ENCODE results near the gene FRMD4A. TPM values are rescaled to one million over a fixed set of nuclear protein-coding genes. Genes with fewer than 3 reads are reported as not detected.

Gene FRMD4A
- total and polyA plus RNA-seq, 11 donors = 12.2 to 58.1 (median 28.1) TPM

GRCh38 chr10:13740461-13740860, 590.3 kb downstream of the FRMD4A start:
- 88 to 92% (median 90%) methylated on average over 4 of the region's 4 CpGs for WGBS, 4 donors

GRCh38 chr10:13739183-13739582, 591.5 kb downstream of the FRMD4A start:
- no peak for ATAC-seq
- WGBS, 4 donors = 74 to 89% (median 81%) methylated on average over 2 of the region's 2 CpGs
- Histone ChIP-seq H3K27ac (no peak overlapping the region), H3K27me3 (no peaks in the 10 kb centered on the region), H3K4me3 (no peak overlapping the region), H3K9me3 (no peaks in the 10 kb centered on the region), H3K36me3 (peaks cover 0 to 54% (median 13%) of the 10 kb centered on the region in 9 donors), H3K4me1 (peaks cover 0 to 14% (median 8%) of the 10 kb centered on the region in 12 donors)
- no peak for TF ChIP-seq POLR2A (IDR thresholded peaks at IDR 0.05)
- DNase-seq = no peak
- intact Hi-C loops (cut with DNase I) = no loop called here

More at GRCh38 chr10:13740461-13740860, 590.3 kb downstream of the FRMD4A start:
- DNase-seq (no peak), ATAC-seq (no peak)
- H3K27ac ChIP-seq = no peak overlapping the region
- H3K36me3 ChIP-seq = peaks cover 0 to 62% (median 18%) of the 10 kb centered on the region in 9 donors
- intact Hi-C loops (cut with DNase I) = no loop called here
- TF ChIP-seq CTCF (IDR thresholded peaks at IDR 0.05) (no peak), POLR2A (IDR thresholded peaks at IDR 0.05) (no peak)
- H3K9me3 ChIP-seq = no peaks in the 10 kb centered on the region
- H3K4me1 ChIP-seq = peaks cover 0 to 16% (median 8%) of the 10 kb centered on the region in 12 donors
- no peak overlapping the region for H3K4me3 ChIP-seq
- no peaks in the 10 kb centered on the region for H3K27me3 ChIP-seq

- H3K27ac ChIP-seq = no peak overlapping the region
- no peaks in the 10 kb centered on the region for H3K27me3 ChIP-seq
- H3K36me3 ChIP-seq = peaks cover 0 to 75% (median 23%) of the 10 kb centered on the region in 9 donors
- TF ChIP-seq POLR2A (IDR thresholded peaks at IDR 0.05) (no peak), CTCF (IDR thresholded peaks at IDR 0.05) (no peak)
- intact Hi-C loops (cut with DNase I) = no loop called here
- ATAC-seq (no peak), DNase-seq (no peak)
- no peak overlapping the region for H3K4me3 ChIP-seq
- H3K4me1 ChIP-seq = no peaks in the 10 kb centered on the region
- WGBS, 4 donors = 83 to 90% (median 85%) methylated on average over 3 of the region's 3 CpGs
- no peaks in the 10 kb centered on the region for H3K9me3 ChIP-seq
Measured at GRCh38 chr10:13736506-13736905, 594.2 kb downstream of the FRMD4A start.

GRCh38 chr10:13734151-13734550, 596.6 kb downstream of the FRMD4A start:
- DNase-seq (no peak), ATAC-seq (no peak)
- WGBS, 4 donors = 93 to 97% (median 95%) methylated on average over 8 of the region's 8 CpGs
- peaks cover 0 to 64% (median 15%) of the 10 kb centered on the region in 9 donors for H3K36me3 ChIP-seq
- TF ChIP-seq POLR2A (IDR thresholded peaks at IDR 0.05) (no peak), CTCF (IDR thresholded peaks at IDR 0.05) (no peak)
- no peaks in the 10 kb centered on the region for H3K27me3 ChIP-seq
- no peak overlapping the region for H3K4me3 ChIP-seq
- no peaks in the 10 kb centered on the region for H3K9me3 ChIP-seq
- H3K4me1 ChIP-seq = no peaks in the 10 kb centered on the region
- no peak overlapping the region for H3K27ac ChIP-seq
- intact Hi-C loops (cut with DNase I) = no loop called here

- 93 to 98% (median 96%) methylated on average over 7 of the region's 7 CpGs for WGBS, 4 donors
- TF ChIP-seq CTCF (IDR thresholded peaks at IDR 0.05) (no peak), POLR2A (IDR thresholded peaks at IDR 0.05) (no peak)
- Histone ChIP-seq H3K4me3 (no peak overlapping the region), H3K4me1 (no peaks in the 10 kb centered on the region), H3K27me3 (no peaks in the 10 kb centered on the region), H3K36me3 (peaks cover 0 to 53% (median 15%) of the 10 kb centered on the region in 9 donors), H3K27ac (no peak overlapping the region), H3K9me3 (no peaks in the 10 kb centered on the region)
- DNase-seq = no peak
- no peak for ATAC-seq
- intact Hi-C loops (cut with DNase I) = no loop called here
Measured at GRCh38 chr10:13733071-13733470, 597.7 kb downstream of the FRMD4A start.

Measured in heart left ventricle (tissue), 16 donors.